ENCODE data around the gene PRRC2A. TPM values are rescaled to one million over a fixed set of nuclear protein-coding genes. Genes with fewer than 3 reads are reported as not detected.

PRRC2A gene
- total RNA-seq, 1 experiment from 2014 or later: 383 TPM

GRCh38 chr6:31610968-31611367 lies 9.5 kb upstream of the PRRC2A start:
- no CpG with 5 or more reads among the region's 4 CpGs for WGBS (ENCODE audit: extremely low coverage, insufficient read length, low lambda C conversion rate)
- Mint-ChIP-seq H3K9me3 (no peaks in the 10 kb centered on the region), H3K36me3 (ENCODE audit: insufficient read depth in 1 of 3, low read depth in 3 of 3) (no peaks in the 10 kb centered on the region), H3K4me1 (peaks cover 18 to 23% of the 10 kb centered on the region in 2 experiments), H3K4me3 (no peak overlapping the region), H3K27me3 (ENCODE audit: low read depth) (no peaks in the 10 kb centered on the region), H3K27ac (no peak overlapping the region; a peak in 1 of 7 replicates)
- Histone ChIP-seq H4K5ac (ENCODE audit: insufficient read length, low read depth, low read length) (no peak overlapping the region), H3K56ac (ENCODE audit: insufficient read length, low read depth, low read length) (no peak overlapping the region), H3K9me3 (ENCODE audit: control insufficient read depth, low read depth, low read length) (no peaks in the 10 kb centered on the region), H3T11ph (ENCODE audit: low read length) (no peak overlapping the region), H4K8ac (replicated peaks; ENCODE audit: insufficient read length, low read depth, low read length) (no peak overlapping the region), H3K23ac (ENCODE audit: insufficient read length, low read depth, low read length) (no peak overlapping the region), H3K79me2 (ENCODE audit: insufficient read depth, low read length) (no peaks in the 10 kb centered on the region), H2BK20ac (ENCODE audit: low read depth, low read length, poor library complexity, severe bottlenecking) (no peak overlapping the region), H2BK120ac (ENCODE audit: low read depth, low read length, poor library complexity, severe bottlenecking) (no peak overlapping the region), H3K4me1 (ENCODE audit: insufficient read depth, low read length) (peaks cover 12% of the 10 kb centered on the region; the same call in 1 of the 2 replicates), H3K9ac (ENCODE audit: extremely low read depth, insufficient read length, low read length) (no peak overlapping the region), H3K18ac (ENCODE audit: insufficient read length, low read depth, low read length) (no peak overlapping the region), H2BK15ac (ENCODE audit: low read depth, low read length) (no peak overlapping the region), H3K14ac (ENCODE audit: insufficient read depth, low read length) (no peak overlapping the region), H3K4me2 (ENCODE audit: insufficient read depth, insufficient read length, low read length) (no peak overlapping the region), H4K20me1 (ENCODE audit: control insufficient read depth, insufficient read depth, insufficient read length) (no peaks in the 10 kb centered on the region), H2AFZ (ENCODE audit: low read length) (no peak overlapping the region), H4K91ac (ENCODE audit: insufficient read length, low read depth, low read length) (no peak overlapping the region), H3K23me2 (ENCODE audit: insufficient read length, low read depth, low read length, poor library complexity, severe bottlenecking) (no peaks in the 10 kb centered on the region), H2AK5ac (ENCODE audit: insufficient read length, low read length) (no peak overlapping the region), H3K27ac (ENCODE audit: insufficient read length, low read depth, low read length) (no peak overlapping the region), H3K27me3 (ENCODE audit: insufficient read depth, low read length) (no peaks in the 10 kb centered on the region), H2BK5ac (ENCODE audit: insufficient read length, low read length) (no peak overlapping the region), H3K79me1 (ENCODE audit: insufficient read depth, low read depth, low read length, poor library complexity, severe bottlenecking) (no peaks in the 10 kb centered on the region), H3K4ac (ENCODE audit: low read depth, low read length) (no peak overlapping the region), H2BK12ac (ENCODE audit: insufficient read length, low read depth, low read length) (no peak overlapping the region)
- DNase-seq: no peak
- no peak for TF ChIP-seq CTCF (conservative IDR thresholded peaks at IDR 0.05)

All from H9 (cell line).